Omental fat pad (tissue), 4 donors: ENCODE results near the gene MCOLN2. TPM values are rescaled to one million over a fixed set of nuclear protein-coding genes. Genes with fewer than 3 reads are reported as not detected.

Experiments
- ATAC-seq: fragments of 150-250 bp; one replicate; pipeline ENCODE4 v1.9.1; 2016; ENCODE audit warnings: mild to moderate bottlenecking, moderate library complexity; ENCODE audit not compliant: low FRiP score
- DNase-seq: peaks from one replicate; pipeline ENCODE4 v3.0.0-alpha.2; 2019; ENCODE audit warnings: low spot score
- total RNA-seq, 4 donors: library from RNA; depleted of rRNA; stranded (reverse); fragments of >200 nt; gene quantifications; one replicate each; pipeline ENCODE4 v1.1.0, GENCODE V29; 2016
- TF ChIP-seq, protein P1 (sequence below), 3 donors: fragments of 450-650 bp; IDR thresholded peaks; one replicate each; pipeline ENCODE4 v1.5.1; 2016 to 2017; ENCODE audit warnings: antibody characterized with exemption in 3 of 3, mild to moderate bottlenecking in 3 of 3, moderate library complexity in 2 of 3

The MCOLN2 gene
- total RNA-seq, 4 donors from 2014 or later, result 1.1 to 9.9 (median 2.7) TPM

DNA sequence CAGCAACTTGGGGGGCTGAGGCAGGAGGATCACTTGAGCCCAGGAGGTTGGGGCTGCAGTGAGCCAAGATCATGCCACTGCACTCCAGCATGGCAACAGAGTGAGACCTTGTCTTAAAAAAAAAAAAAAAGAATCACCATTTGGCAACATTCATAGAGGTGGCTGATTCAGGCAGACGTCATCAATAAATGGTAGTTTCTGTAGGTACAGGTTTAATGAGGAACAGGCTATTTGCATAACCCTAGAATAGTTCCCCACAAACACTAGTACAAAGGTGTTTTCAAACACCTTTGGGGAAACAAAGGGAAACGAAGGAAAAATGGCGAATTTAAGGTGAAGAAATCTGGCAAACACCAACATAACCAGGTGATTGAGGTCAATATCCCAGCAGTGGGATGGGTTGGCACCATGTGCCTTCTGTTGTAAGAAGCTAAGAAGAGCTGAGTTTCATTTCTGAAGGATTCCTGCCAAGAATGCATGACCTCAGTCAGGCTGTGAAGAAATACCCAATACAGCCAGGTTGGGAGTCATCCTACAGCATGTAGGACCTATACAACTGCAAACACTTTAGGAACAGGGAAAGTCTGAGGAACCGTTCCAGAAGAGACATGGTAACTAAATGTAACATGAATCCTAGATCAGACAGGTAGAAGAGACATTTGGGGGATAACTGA is 109.5 kb downstream of the MCOLN2 start:
- TF ChIP-seq, protein P1, sequence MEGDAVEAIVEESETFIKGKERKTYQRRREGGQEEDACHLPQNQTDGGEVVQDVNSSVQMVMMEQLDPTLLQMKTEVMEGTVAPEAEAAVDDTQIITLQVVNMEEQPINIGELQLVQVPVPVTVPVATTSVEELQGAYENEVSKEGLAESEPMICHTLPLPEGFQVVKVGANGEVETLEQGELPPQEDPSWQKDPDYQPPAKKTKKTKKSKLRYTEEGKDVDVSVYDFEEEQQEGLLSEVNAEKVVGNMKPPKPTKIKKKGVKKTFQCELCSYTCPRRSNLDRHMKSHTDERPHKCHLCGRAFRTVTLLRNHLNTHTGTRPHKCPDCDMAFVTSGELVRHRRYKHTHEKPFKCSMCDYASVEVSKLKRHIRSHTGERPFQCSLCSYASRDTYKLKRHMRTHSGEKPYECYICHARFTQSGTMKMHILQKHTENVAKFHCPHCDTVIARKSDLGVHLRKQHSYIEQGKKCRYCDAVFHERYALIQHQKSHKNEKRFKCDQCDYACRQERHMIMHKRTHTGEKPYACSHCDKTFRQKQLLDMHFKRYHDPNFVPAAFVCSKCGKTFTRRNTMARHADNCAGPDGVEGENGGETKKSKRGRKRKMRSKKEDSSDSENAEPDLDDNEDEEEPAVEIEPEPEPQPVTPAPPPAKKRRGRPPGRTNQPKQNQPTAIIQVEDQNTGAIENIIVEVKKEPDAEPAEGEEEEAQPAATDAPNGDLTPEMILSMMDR (IDR thresholded peaks at IDR 0.05), result no peak
- ATAC-seq (peak; percentile 53), DNase-seq (no peak)

DNA sequence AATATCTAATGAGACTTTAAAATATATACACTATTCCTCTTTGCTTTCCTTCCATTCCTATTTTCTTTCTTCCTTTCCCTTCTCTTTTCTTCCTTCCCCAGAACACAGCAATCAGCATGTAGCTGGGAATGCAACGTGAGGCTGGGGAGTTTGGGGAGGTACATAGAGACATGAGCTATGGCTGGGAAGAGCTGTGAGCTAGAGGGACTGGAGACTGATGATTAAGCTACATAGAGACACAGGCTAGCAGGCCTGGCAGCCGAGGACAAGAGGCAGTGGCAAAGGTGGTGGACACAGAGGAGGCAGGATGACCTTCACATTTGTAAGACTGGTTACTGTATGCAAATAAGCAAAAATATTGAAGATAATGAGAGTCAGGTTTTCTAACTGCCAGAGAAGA is 111.4 kb downstream of the MCOLN2 start:
- ATAC-seq, result no peak
- TF ChIP-seq, protein P1 (IDR thresholded peaks at IDR 0.05), result no peak
- DNase-seq, result no peak

DNA sequence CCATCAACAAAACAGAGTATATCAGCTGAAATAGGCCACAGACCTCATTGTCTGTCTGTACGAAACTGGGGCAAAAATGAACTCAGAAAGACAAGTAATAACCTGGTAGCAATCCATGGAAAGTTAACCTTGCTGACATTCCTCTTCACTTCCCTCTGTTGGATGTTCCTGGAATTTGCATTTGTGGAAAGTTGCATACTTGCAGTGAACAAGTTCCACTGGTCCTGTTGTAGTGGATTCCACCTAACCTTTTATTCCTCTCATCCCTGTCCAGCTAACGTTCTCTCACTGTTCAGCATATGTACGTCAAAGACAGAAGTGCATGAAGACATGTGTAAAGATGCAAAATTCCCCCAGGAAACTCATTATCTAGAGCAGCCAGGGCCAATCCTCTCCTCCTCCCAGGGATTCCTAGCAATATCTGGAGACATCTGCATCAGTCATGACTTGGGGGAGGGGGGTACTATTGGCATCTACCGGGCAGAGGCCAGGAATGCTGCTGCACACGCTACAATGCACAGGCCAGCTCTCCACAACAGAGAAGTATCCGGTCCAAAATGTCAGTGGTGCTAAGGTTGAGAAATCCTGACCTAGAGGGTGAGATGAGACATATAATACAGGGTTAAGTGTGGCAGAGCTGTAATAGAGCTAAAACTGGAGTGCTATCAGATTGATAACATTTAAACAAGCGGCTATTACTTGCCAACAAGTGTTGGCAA is 112.1 kb downstream of the MCOLN2 start:
- DNase-seq (no peak), ATAC-seq (no peak)
- TF ChIP-seq, protein P1 (IDR thresholded peaks at IDR 0.05), result no peak

DNA sequence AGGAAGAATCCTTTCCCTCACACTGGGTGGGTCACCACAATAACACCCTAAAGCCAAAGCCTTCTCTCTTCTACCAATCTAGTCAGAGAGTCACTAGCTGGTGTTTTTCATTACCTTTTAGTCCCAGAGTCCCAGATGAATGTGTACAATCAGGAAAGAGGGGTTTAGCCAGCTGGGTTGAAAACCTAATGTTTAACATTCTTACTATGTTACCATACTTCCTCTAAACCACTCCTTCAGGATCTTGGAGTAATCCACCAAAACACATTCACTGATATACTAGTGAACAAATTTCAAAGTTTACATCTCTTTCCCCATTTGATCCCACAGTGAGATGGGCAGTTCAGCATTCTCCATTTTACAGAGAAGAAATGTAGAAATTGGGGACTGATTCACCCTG is 113.6 kb downstream of the MCOLN2 start:
- TF ChIP-seq, protein P1 (IDR thresholded peaks at IDR 0.05), result no peak
- ATAC-seq (no peak), DNase-seq (no peak)

DNA sequence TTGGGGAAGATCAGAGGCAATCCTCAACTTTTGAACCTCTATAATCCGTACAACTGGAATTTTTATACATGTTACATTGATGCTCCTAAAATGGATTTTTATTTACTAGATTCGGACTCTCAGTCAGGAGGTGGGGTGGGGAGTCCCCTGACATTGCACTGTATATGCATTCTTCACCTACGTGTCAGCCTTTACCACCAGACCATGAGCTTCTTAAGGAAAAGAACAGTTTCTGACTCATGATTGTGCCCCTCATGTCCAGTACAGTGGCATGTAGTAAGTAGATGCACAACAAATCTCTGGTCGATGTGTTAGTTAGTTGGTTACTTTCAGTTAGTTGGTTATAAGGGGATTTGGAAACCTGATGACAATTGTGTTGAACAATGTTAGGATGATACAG is 119.3 kb downstream of the MCOLN2 start:
- DNase-seq (no peak), ATAC-seq (no peak)
- TF ChIP-seq, protein P1 (IDR thresholded peaks at IDR 0.05), result no peak

DNA sequence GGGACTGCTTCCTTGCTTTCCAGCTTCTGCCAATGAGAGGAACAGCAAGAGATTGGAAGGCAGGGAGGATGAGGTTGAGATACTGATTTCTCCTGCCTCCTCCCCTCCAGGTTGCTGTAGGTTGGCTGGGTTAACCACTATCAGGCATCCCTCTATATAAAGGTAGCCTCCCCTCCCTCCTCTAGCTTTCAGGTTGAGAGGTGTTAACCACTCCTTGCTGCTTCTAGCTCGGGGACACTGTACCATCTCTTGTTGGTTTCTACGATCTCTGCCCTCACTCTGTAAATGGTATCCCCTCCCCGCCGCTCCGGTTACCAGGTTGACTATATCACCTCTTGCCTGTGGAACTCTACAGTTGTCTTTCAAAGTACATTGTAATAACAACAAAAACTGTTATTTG is 120.6 kb downstream of the MCOLN2 start:
- no peak for ATAC-seq

More for the DNA sequence above, 120.6 kb downstream of the MCOLN2 start:
- TF ChIP-seq, protein P1 (IDR thresholded peaks at IDR 0.05), result no peak
- DNase-seq, result no peak

Other genes with a start within 250 kb of the MCOLN2 start
- gene LPAR3, start 103.9 kb downstream of the MCOLN2 start, total RNA-seq, result under 1 TPM in 1 of 4 donors, not detected in 3; 0.72 TPM
- gene MCOLN3, start 51.4 kb upstream of the MCOLN2 start, total RNA-seq, result 10 to 100 TPM in 1 of 4 donors, 1 to 10 TPM in 3; 4.9 to 29.2 (median 6.5) TPM
- gene SYDE2, start 203.9 kb upstream of the MCOLN2 start, total RNA-seq, result 1 to 10 TPM; 5.2 to 9.4 (median 8.3) TPM